ENCODE data around the gene GRM7.

Gene GRM7

DNA sequence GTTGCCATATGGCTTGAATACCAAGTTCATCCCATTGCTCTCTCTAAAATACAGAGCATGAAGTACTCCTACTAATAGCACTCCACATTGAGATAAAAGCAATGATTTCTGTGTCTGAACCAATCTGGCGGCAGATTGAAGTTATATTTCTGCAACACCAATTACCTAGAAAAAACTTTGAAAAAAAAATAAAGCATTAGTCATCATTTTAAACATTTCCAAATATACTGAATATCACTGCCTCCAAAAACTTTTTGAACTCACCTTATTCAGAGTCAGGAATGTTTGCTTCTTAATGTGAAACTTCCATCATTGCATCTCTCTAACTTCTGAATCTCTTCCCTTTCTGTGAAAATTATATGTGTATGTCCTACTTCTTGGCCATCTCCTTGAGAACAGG lies 540.5 kb downstream of the GRM7 start:
- TF ChIP-seq, protein P1, sequence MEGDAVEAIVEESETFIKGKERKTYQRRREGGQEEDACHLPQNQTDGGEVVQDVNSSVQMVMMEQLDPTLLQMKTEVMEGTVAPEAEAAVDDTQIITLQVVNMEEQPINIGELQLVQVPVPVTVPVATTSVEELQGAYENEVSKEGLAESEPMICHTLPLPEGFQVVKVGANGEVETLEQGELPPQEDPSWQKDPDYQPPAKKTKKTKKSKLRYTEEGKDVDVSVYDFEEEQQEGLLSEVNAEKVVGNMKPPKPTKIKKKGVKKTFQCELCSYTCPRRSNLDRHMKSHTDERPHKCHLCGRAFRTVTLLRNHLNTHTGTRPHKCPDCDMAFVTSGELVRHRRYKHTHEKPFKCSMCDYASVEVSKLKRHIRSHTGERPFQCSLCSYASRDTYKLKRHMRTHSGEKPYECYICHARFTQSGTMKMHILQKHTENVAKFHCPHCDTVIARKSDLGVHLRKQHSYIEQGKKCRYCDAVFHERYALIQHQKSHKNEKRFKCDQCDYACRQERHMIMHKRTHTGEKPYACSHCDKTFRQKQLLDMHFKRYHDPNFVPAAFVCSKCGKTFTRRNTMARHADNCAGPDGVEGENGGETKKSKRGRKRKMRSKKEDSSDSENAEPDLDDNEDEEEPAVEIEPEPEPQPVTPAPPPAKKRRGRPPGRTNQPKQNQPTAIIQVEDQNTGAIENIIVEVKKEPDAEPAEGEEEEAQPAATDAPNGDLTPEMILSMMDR (IDR thresholded peaks at IDR 0.05; ENCODE audit: control insufficient read depth, extremely low read depth, insufficient read depth): no peak
- no peak overlapping the region for H3K4me3 ChIP-seq (ENCODE audit: low read depth, low read length)
- no peak for DNase-seq (ENCODE audit: low read depth)

DNA sequence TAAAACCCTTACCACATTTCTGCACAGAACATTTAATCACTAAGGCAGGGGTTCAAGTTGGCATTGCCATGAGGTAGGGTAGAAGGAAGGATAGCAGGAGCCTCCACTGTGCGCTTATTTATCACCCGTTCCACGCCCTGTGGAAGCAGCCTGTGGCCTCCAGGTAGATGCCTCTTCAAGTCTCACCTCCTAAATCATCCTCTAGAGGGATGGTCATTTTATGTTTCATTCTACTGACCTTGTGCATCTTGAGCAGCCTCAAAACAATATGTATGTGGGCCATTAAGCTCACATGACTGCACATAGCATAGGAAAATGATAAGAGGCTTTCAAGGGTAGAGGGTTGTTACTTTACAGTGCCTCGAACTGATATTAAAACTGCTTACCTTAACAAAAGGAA lies 546.2 kb downstream of the GRM7 start:
- no peak overlapping the region for H3K4me3 ChIP-seq (ENCODE audit: low read depth, low read length)
- TF ChIP-seq, protein P1 (IDR thresholded peaks at IDR 0.05; ENCODE audit: control insufficient read depth, extremely low read depth, insufficient read depth): no peak
- no peak for DNase-seq (ENCODE audit: low read depth)

- DNase-seq (ENCODE audit: low read depth): no peak
These were observed 549.9 kb downstream of the GRM7 start for GRCh38 chr3:7410782-7411181.

GRCh38 chr3:7421065-7421464 lies 560.1 kb downstream of the GRM7 start:
- DNase-seq (ENCODE audit: low read depth): no peak
- no peak overlapping the region for H3K4me3 ChIP-seq (ENCODE audit: low read depth, low read length)
- TF ChIP-seq, protein P1 (IDR thresholded peaks at IDR 0.05; ENCODE audit: control insufficient read depth, extremely low read depth, insufficient read depth): 0 out of 2 replicates have a peak, but pooled peaks have one; percentile 14

More at GRCh38 chr3:7410782-7411181, 549.9 kb downstream of the GRM7 start:
- H3K4me3 ChIP-seq (ENCODE audit: low read depth, low read length): no peak overlapping the region
- TF ChIP-seq, protein P1 (IDR thresholded peaks at IDR 0.05; ENCODE audit: control insufficient read depth, extremely low read depth, insufficient read depth): no peak

GRCh38 chr3:7423036-7423435 lies 562.1 kb downstream of the GRM7 start:
- no peak overlapping the region for H3K4me3 ChIP-seq (ENCODE audit: low read depth, low read length)
- DNase-seq (ENCODE audit: low read depth): no peak
- TF ChIP-seq, protein P1 (IDR thresholded peaks at IDR 0.05; ENCODE audit: control insufficient read depth, extremely low read depth, insufficient read depth): no peak

DNA sequence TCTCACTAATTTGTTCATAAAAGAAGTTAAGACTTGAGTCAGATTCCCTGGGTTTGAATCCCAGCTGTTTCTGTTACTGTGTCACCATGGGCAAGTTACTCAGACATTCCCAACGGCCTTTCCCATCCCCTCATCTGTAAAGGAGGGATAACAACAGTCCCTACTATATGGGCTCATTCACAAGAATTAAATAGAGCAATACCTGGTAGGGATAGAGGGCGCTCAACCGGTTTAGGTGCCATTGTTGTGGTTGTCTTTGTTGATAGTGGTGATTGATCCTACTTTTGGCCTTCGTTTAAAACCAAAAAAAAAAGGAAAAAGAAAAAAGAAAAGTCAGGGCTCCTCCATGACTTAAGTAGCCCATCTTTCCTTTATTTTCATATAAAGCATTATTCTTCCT lies 563.1 kb downstream of the GRM7 start:
- DNase-seq (ENCODE audit: low read depth): no peak
- H3K4me3 ChIP-seq (ENCODE audit: low read depth, low read length): no peak overlapping the region
- TF ChIP-seq, protein P1 (IDR thresholded peaks at IDR 0.05; ENCODE audit: control insufficient read depth, extremely low read depth, insufficient read depth): no peak

- no peak overlapping the region for H3K4me3 ChIP-seq (ENCODE audit: low read depth, low read length)
- DNase-seq (ENCODE audit: low read depth): no peak
- TF ChIP-seq, protein P1 (IDR thresholded peaks at IDR 0.05; ENCODE audit: control insufficient read depth, extremely low read depth, insufficient read depth): no peak
These were observed 567.3 kb downstream of the GRM7 start for GRCh38 chr3:7428206-7428718.
